ENCODE results near the gene PKNOX2. TPM values are rescaled to one million over a fixed set of nuclear protein-coding genes. Genes with fewer than 3 reads are reported as not detected.

Gene PKNOX2
- total and polyA plus RNA-seq, 10 of the 15 experiments (the other 5 are each of a cell fraction or from before 2014, with no cell fraction given) = not detected

- no peak for TF ChIP-seq SPI1 (IDR thresholded peaks at IDR 0.05; ENCODE audit: borderline replicate concordance, insufficient read depth, low read depth, low read length)
- no peak for TF ChIP-seq RFX5 (IDR thresholded peaks at IDR 0.05; ENCODE audit: low read depth, low read length)
- no peak for TF ChIP-seq ZBED1 (IDR thresholded peaks at IDR 0.05; ENCODE audit: borderline replicate concordance)
- no peak for TF ChIP-seq PAX5 (IDR thresholded peaks at IDR 0.05; ENCODE audit: borderline replicate concordance, low read depth, low read length)
- TF ChIP-seq PAX8 (IDR thresholded peaks at IDR 0.05) = no peak
- no peak for TF ChIP-seq HCFC1 (IDR thresholded peaks at IDR 0.05; ENCODE audit: low read length)
- TF ChIP-seq, protein P1, sequence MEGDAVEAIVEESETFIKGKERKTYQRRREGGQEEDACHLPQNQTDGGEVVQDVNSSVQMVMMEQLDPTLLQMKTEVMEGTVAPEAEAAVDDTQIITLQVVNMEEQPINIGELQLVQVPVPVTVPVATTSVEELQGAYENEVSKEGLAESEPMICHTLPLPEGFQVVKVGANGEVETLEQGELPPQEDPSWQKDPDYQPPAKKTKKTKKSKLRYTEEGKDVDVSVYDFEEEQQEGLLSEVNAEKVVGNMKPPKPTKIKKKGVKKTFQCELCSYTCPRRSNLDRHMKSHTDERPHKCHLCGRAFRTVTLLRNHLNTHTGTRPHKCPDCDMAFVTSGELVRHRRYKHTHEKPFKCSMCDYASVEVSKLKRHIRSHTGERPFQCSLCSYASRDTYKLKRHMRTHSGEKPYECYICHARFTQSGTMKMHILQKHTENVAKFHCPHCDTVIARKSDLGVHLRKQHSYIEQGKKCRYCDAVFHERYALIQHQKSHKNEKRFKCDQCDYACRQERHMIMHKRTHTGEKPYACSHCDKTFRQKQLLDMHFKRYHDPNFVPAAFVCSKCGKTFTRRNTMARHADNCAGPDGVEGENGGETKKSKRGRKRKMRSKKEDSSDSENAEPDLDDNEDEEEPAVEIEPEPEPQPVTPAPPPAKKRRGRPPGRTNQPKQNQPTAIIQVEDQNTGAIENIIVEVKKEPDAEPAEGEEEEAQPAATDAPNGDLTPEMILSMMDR (IDR thresholded peaks at IDR 0.05 in 2 of 3, conservative IDR thresholded peaks at IDR 0.05 in 1 of 3; ENCODE audit: control insufficient read depth in 2 of 3, extremely low read depth in 1 of 3, insufficient read depth in 1 of 3, low read depth in 3 of 3, low read length in 3 of 3) = no peak
- no peak for TF ChIP-seq STAT1 (conservative IDR thresholded peaks at IDR 0.05)
- no peak for TF ChIP-seq EGR1 (IDR thresholded peaks at IDR 0.05; ENCODE audit: borderline replicate concordance in 1 of 2, low read depth in 2 of 2, low read length in 2 of 2)
- TF ChIP-seq, protein P2, sequence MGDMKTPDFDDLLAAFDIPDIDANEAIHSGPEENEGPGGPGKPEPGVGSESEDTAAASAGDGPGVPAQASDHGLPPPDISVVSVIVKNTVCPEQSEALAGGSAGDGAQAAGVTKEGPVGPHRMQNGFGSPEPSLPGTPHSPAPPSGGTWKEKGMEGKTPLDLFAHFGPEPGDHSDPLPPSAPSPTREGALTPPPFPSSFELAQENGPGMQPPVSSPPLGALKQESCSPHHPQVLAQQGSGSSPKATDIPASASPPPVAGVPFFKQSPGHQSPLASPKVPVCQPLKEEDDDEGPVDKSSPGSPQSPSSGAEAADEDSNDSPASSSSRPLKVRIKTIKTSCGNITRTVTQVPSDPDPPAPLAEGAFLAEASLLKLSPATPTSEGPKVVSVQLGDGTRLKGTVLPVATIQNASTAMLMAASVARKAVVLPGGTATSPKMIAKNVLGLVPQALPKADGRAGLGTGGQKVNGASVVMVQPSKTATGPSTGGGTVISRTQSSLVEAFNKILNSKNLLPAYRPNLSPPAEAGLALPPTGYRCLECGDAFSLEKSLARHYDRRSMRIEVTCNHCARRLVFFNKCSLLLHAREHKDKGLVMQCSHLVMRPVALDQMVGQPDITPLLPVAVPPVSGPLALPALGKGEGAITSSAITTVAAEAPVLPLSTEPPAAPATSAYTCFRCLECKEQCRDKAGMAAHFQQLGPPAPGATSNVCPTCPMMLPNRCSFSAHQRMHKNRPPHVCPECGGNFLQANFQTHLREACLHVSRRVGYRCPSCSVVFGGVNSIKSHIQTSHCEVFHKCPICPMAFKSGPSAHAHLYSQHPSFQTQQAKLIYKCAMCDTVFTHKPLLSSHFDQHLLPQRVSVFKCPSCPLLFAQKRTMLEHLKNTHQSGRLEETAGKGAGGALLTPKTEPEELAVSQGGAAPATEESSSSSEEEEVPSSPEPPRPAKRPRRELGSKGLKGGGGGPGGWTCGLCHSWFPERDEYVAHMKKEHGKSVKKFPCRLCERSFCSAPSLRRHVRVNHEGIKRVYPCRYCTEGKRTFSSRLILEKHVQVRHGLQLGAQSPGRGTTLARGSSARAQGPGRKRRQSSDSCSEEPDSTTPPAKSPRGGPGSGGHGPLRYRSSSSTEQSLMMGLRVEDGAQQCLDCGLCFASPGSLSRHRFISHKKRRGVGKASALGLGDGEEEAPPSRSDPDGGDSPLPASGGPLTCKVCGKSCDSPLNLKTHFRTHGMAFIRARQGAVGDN (IDR thresholded peaks at IDR 0.05) = no peak
- no peak for TF ChIP-seq ZSCAN29 (IDR thresholded peaks at IDR 0.05)
- no peak for TF ChIP-seq ETV6 (conservative IDR thresholded peaks at IDR 0.05 in 1 of 2, IDR thresholded peaks at IDR 0.05 in 1 of 2; ENCODE audit: borderline replicate concordance in 1 of 2, low read depth in 1 of 2)
These were observed 125.0 kb downstream of the PKNOX2 start (continued) for GRCh38 chr11:125289419-125290098.

Measured in GM12878 (cell line).